Astrocyte of the cerebellum (primary cell): ENCODE results near the gene RSPRY1.

ENCODE experiments used
- DNase-seq: peaks from one replicate; pipeline ENCODE4 v3.0.0-alpha.2; 2011; ENCODE audit warnings: low read depth
- H3K4me3 ChIP-seq: 2 replicates; pipeline ENCODE4 v1.5.1; 2011; ENCODE audit warnings: mild to moderate bottlenecking, low read depth, low read length, moderate library complexity
- in situ Hi-C: cut with HindIII; loops from 2 replicates; pipeline ENCODE4 v1.10.0; 2017; ENCODE audit warnings: low sequenced_read_pairs
- TF ChIP-seq, protein P1 (sequence below): IDR thresholded peaks from 2 replicates; pipeline ENCODE4 v1.5.1; 2012; ENCODE audit warnings: low read length, low read depth, moderate library complexity, mild to moderate bottlenecking; ENCODE audit errors: missing control alignments

The RSPRY1 gene

DNA sequence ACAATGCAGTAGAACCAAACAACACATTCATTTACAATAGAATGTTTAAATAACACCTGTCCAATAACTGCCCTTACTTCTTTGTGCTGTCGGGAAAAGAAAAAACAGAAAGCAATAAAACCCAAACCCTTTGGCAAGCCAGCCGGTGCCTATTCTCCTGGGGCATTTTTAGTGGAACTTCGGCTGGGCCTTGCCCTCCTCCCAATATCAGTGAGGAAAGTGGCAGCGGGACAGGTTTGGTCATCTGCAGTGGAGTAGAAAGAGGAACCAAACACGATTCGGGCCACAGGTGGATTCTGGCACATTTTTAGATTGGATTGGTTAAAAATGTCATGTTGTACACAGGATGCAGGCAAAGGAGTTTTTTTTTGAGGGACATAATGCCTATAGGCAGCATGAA, 32.3 kb upstream of the RSPRY1 start:
- DNase-seq = no peak
- in situ Hi-C loops = no loop called here
- TF ChIP-seq, protein P1, sequence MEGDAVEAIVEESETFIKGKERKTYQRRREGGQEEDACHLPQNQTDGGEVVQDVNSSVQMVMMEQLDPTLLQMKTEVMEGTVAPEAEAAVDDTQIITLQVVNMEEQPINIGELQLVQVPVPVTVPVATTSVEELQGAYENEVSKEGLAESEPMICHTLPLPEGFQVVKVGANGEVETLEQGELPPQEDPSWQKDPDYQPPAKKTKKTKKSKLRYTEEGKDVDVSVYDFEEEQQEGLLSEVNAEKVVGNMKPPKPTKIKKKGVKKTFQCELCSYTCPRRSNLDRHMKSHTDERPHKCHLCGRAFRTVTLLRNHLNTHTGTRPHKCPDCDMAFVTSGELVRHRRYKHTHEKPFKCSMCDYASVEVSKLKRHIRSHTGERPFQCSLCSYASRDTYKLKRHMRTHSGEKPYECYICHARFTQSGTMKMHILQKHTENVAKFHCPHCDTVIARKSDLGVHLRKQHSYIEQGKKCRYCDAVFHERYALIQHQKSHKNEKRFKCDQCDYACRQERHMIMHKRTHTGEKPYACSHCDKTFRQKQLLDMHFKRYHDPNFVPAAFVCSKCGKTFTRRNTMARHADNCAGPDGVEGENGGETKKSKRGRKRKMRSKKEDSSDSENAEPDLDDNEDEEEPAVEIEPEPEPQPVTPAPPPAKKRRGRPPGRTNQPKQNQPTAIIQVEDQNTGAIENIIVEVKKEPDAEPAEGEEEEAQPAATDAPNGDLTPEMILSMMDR = no peak
- no peak overlapping the region for H3K4me3 ChIP-seq

DNA sequence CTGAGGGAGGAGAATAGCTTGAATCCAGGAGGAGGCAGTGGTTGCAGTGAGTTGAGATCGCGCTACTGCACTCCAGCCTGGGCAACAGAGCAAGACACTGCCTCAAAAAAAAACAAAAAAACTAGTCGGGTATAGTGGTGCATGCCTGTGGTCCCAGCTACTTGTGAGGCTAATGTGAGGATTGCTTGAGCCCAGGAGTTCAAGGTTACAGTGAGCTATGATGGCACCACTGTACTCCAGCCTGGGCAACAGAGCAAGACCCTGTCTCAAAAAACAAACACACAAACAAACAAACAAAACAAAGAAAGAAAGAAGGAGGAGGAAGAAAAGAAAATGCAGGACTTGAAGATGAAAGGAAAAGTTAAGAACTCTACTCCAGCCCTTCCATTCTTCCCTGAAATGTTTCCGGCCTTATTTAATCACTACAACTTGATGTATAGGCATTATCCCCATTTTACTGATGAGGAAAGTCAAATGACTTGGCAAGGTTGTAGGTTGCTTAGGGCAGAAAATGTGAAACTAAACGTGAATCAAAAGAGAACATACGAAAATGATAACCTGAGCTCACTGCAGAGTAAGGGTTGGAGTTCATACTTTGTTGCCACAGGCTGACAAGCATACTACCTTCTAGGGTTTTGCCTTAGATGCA, 30.3 kb upstream of the RSPRY1 start:
- H3K4me3 ChIP-seq = no peak overlapping the region
- no peak for DNase-seq
- in situ Hi-C loops = no loop called here
- TF ChIP-seq, protein P1 = no peak

DNA sequence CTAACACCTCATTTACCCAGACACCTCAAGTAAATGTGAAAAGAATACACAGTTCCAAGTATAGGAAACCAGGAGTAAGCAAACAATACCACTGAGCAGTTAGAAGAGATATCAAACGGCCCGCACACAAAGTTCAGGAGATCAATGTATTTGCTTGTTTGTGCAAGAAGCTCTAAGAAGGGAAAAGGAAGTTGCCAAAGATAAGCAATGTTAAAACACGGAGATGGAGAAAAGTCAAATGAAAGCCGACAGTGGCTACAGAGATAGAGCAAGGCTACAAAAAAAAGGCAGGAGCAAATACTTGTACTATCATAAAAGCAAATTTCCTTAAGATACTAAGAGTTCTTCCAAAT, 29.8 kb upstream of the RSPRY1 start:
- no peak overlapping the region for H3K4me3 ChIP-seq
- in situ Hi-C loops = no loop called here
- TF ChIP-seq, protein P1 = no peak
- no peak for DNase-seq

DNA sequence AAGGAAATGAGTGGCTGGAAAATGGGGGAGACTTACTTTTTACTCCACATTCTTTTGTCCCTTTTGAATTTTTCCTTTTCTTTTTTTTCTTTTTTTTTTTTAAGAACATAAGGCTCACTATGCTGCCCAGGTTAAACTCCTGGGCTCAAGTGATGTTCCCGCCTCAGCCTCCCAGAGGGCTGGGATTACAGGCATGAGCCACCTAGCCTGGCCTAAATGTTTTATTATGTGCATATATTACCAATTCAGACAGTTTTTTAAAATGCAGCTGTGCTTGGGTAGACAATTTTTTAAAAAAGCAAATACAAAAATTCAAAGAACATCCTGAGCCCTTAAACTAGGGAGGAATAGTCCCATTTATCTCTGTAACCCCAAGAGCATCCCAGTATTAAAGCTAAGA, 28.6 kb upstream of the RSPRY1 start:
- no peak for DNase-seq
- in situ Hi-C loops = no loop called here
- no peak overlapping the region for H3K4me3 ChIP-seq
- TF ChIP-seq, protein P1 = no peak

DNA sequence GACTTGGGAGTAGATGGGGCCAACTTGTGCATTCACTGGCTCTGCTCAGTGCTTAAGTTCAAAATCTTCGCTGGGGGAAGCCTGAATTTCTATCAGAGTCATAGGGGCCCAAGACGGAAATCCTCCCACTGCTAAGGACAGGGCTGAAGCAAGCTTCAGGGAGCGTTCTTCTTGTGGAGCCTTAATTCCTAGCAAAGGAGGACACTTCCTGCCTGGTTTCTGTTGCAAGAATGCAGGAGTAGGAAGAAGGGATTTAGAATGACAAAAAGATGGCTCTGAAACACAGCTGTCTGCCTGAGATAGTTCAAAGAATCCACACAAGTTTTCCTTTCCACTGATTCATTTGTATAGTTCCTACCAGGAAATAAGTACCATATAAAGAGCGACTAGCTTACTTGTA, 26.7 kb upstream of the RSPRY1 start:
- in situ Hi-C loops = no loop called here

DNA sequence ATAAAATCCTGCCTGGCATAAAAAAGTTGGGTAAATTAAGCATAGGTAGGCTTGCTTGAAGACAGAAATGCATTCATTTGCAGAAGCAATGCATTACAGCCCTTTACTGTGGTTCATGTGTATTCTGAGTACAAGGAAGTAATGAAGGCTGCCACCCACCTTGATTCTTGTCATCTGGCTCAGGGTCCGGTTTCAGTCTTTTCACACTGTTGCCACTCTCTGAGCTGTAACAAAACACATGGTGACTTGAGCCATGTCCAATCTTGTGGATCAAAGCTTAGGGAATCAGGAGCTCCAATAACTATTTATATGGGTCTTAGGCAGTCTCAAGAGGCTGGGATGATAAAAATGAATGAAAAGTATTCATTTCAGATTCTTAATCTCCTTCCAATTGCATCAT, 22.3 kb upstream of the RSPRY1 start:
- H3K4me3 ChIP-seq = no peak overlapping the region
- TF ChIP-seq, protein P1 = no peak
- in situ Hi-C loops = loop anchor here (10.0 kb wide), 1 partner anchor 89 kb away; no protein-coding TSS in a partner anchor
- no peak for DNase-seq

More for the DNA sequence above, 26.7 kb upstream of the RSPRY1 start:
- H3K4me3 ChIP-seq = no peak overlapping the region
- no peak for DNase-seq
- TF ChIP-seq, protein P1 = no peak
